Gastrocnemius medialis (tissue), 4 donors: ENCODE results near the gene TRIM24.

Source experiments
- POLR2A ChIP-seq, 2 donors: fragments of 450-650 bp; IDR thresholded peaks; one replicate each; pipeline ENCODE4 v1.6.1; 2017; ENCODE audit warnings: antibody characterized with exemption in 2 of 2, mild to moderate bottlenecking in 2 of 2, moderate library complexity in 2 of 2
- TF ChIP-seq, protein P1 (sequence below), 5 experiments: fragments of 450-650 bp in 3 of 5; fragments of 200-600 bp in 2 of 5; sonication (generic) in 2 of 5; IDR thresholded peaks in 4 of 5; conservative IDR thresholded peaks in 1 of 5; 1 replicate in 4 of 5; 2 replicates in 1 of 5; pipeline ENCODE4 v1.5.1; 2016 to 2019; ENCODE audit warnings: antibody characterized with exemption in 5 of 5, mild to moderate bottlenecking in 3 of 5, moderate library complexity in 3 of 5

DNA sequence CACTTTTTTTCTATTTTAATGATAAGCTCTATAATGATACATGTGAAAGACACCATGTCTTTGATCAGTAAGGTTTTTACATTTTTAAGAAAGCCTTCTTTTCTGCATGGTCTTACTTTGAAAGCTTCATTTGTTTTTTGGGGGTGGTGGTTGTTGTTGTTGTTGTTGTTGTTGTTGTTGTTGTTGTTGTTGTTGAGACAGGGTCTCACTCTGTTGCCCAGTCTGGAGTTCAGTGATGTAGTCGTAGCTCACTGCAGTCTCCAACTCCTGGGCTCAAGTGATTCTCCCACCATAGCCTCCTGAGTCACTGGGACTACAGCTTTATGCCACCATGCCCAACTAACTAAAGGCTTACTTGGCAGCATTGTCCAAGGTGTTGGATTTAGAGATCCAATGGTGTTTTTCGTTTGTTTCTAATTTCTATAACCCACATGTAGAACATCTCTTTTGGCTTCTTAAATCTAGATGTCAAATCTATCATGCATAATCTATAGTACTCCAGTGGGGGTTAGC is 45.4 kb downstream of the TRIM24 start:
- TF ChIP-seq, protein P1, sequence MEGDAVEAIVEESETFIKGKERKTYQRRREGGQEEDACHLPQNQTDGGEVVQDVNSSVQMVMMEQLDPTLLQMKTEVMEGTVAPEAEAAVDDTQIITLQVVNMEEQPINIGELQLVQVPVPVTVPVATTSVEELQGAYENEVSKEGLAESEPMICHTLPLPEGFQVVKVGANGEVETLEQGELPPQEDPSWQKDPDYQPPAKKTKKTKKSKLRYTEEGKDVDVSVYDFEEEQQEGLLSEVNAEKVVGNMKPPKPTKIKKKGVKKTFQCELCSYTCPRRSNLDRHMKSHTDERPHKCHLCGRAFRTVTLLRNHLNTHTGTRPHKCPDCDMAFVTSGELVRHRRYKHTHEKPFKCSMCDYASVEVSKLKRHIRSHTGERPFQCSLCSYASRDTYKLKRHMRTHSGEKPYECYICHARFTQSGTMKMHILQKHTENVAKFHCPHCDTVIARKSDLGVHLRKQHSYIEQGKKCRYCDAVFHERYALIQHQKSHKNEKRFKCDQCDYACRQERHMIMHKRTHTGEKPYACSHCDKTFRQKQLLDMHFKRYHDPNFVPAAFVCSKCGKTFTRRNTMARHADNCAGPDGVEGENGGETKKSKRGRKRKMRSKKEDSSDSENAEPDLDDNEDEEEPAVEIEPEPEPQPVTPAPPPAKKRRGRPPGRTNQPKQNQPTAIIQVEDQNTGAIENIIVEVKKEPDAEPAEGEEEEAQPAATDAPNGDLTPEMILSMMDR (IDR thresholded peaks at IDR 0.05 in 4 of 5, conservative IDR thresholded peaks at IDR 0.05 in 1 of 5) = no peak
- no peak for TF ChIP-seq POLR2A (IDR thresholded peaks at IDR 0.05)
